HepG2 (cell line): ENCODE data around the gene DOP1B. TPM values are rescaled to one million over a fixed set of nuclear protein-coding genes. Genes with fewer than 3 reads are reported as not detected.

Experiments
- ATAC-seq: fragments of 200-7000 bp; cut with Tn5 transposase; 3 replicates; pipeline ENCODE4 v1.9.1; 2020; ENCODE audit warnings: mild to moderate bottlenecking, moderate library complexity
- BruUV-seq: library from RNA; stranded (reverse); fragments of 400-500 nt; replicated peaks from 2 replicates; lab custom pipeline; 2021; lab: Mats Ljungman, UMichigan
- CTCF ChIA-PET: fragments of 300-600 bp; formaldehyde crosslinking; extraction: SDS; loops from one replicate; lab custom pipeline; 2021; ENCODE audit warnings: low total read pairs, inconsistent platforms, low intra/inter-chr PET ratio; lab: Yijun Ruan, JAX
- POLR2A ChIA-PET: fragments of 350-600 bp; sonication (Branson Sonifier 250); formaldehyde crosslinking; loops from one replicate; lab custom pipeline; 2020; ENCODE audit warnings: antibody characterized with exemption, inconsistent platforms; lab: Yijun Ruan, JAX
- DNase-seq: peaks from one replicate; pipeline ENCODE4 v3.0.0-alpha.2; 2015; ENCODE audit warnings: low spot score
- FAIRE-seq: peaks from 3 replicates; lab custom pipeline; 2011; peaks lifted over from hg19 to GRCh38; lab: Jason Lieb, UNC
- H2AFZ ChIP-seq: one replicate; pipeline ENCODE4 v1.6.1; 2011; ENCODE audit warnings: low read length, inconsistent platforms
- H3K27ac ChIP-seq: fragments of 300-600 bp; 3 replicates; pipeline ENCODE4 v1.8.0; 2011; ENCODE audit warnings: mixed run types, mild to moderate bottlenecking, mixed read lengths, low read length, inconsistent platforms; ENCODE audit not compliant: insufficient read depth; ENCODE audit errors: extremely low read length
- H3K27me3 ChIP-seq, 2 experiments: fragments of 200-600 bp in 1 of 2; 2 replicates in 1 of 2; 3 replicates in 1 of 2; pipeline versions ENCODE4 v1.6.0 to v1.8.0; 2011; ENCODE audit warnings: low read length in 2 of 2, mild to moderate bottlenecking in 2 of 2, moderate library complexity in 2 of 2, inconsistent platforms in 1 of 2; ENCODE audit not compliant: insufficient read depth in 2 of 2, control insufficient read depth in 1 of 2
- H3K36me3 ChIP-seq, 2 experiments: fragments of 200-600 bp in 1 of 2; replicated peaks in 1 of 2; 2 replicates in 1 of 2; 3 replicates in 1 of 2; pipeline versions ENCODE4 v1.5.1 to v1.8.0; 2011; ENCODE audit warnings: low read length in 2 of 2, inconsistent platforms in 1 of 2; ENCODE audit not compliant: insufficient read depth in 2 of 2, control insufficient read depth in 1 of 2
- H3K4me1 ChIP-seq: 2 replicates; pipeline ENCODE4 v1.5.1; 2012; ENCODE audit warnings: low read length, inconsistent platforms; ENCODE audit not compliant: insufficient read depth
- H3K4me2 ChIP-seq: 2 replicates; pipeline ENCODE4 v1.6.0; 2011; ENCODE audit warnings: low read depth, low read length, inconsistent platforms
- H3K4me3 ChIP-seq, 3 experiments: fragments of 200-600 bp in 1 of 3; sonication (generic), shearing (Covaris generic) in 1 of 3; replicated peaks in 1 of 3; 2 replicates each; pipeline ENCODE4 v1.5.1; 2011 to 2016; ENCODE audit warnings: low read length in 3 of 3, inconsistent platforms in 2 of 3, low read depth in 2 of 3, mild to moderate bottlenecking in 2 of 3, control low read depth in 1 of 3, mixed read lengths in 1 of 3; ENCODE audit not compliant: insufficient read depth in 1 of 3
- H3K79me2 ChIP-seq: one replicate; pipeline ENCODE4 v1.6.1; 2011; ENCODE audit warnings: low read length, inconsistent platforms; ENCODE audit not compliant: insufficient read depth
- H3K9ac ChIP-seq: 2 replicates; pipeline ENCODE4 v1.6.0; 2011; ENCODE audit warnings: mild to moderate bottlenecking, low read depth, low read length, inconsistent platforms; ENCODE audit not compliant: insufficient read depth
- H3K9me3 ChIP-seq: 2 replicates; pipeline ENCODE4 v1.5.1; 2012; ENCODE audit warnings: mild to moderate bottlenecking, low read length
- H4K20me1 ChIP-seq: 2 replicates; pipeline ENCODE4 v1.6.0; 2011; ENCODE audit warnings: inconsistent platforms, mild to moderate bottlenecking, low read length, moderate library complexity; ENCODE audit not compliant: insufficient read depth
- CEBPG ChIP-seq: IDR thresholded peaks from 2 replicates; pipeline ENCODE4 v1.6.1; 2016
- IRF1 ChIP-seq: sonication (generic); formaldehyde crosslinking; IDR thresholded peaks from 2 replicates; pipeline ENCODE4 v1.4.0; 2020; ENCODE audit warnings: low read depth, mild to moderate bottlenecking, missing genetic modification reagents
- IRX3 ChIP-seq: sonication (generic); formaldehyde crosslinking; IDR thresholded peaks from 2 replicates; pipeline ENCODE4 v1.8.1; 2023; ENCODE audit warnings: mild to moderate bottlenecking, low read depth, missing genetic modification reagents, borderline replicate concordance
- KMT2B ChIP-seq: IDR thresholded peaks from 2 replicates; pipeline ENCODE4 v1.6.1; 2016; ENCODE audit warnings: missing genetic modification reagents, missing compliant biosample characterization
- NBN ChIP-seq: fragments of 450-650 bp; conservative IDR thresholded peaks from 2 replicates; pipeline ENCODE4 v1.6.1; 2017
- NFE2 ChIP-seq: sonication (generic); formaldehyde crosslinking; IDR thresholded peaks from 2 replicates; pipeline ENCODE4 v1.4.0; 2020; ENCODE audit warnings: missing genetic modification reagents
- NR2F1 ChIP-seq, 2 experiments: fragments of 450-650 bp in 1 of 2; formaldehyde crosslinking in 1 of 2; IDR thresholded peaks; 2 replicates each; pipeline versions ENCODE4 v1.5.0 to v1.6.1; 2016 to 2020; ENCODE audit warnings: mild to moderate bottlenecking in 1 of 2, missing compliant biosample characterization in 1 of 2, missing genetic modification reagents in 1 of 2, moderate library complexity in 1 of 2
- NR2F6 ChIP-seq, 2 experiments: IDR thresholded peaks; 2 replicates each; pipeline ENCODE4 v1.6.1; 2016; ENCODE audit warnings: antibody characterized with exemption in 1 of 2, mild to moderate bottlenecking in 1 of 2
- RARA ChIP-seq: IDR thresholded peaks from 2 replicates; pipeline ENCODE4 v1.6.1; 2016; ENCODE audit warnings: missing genetic modification reagents, missing compliant biosample characterization
- SOX6 ChIP-seq, 2 experiments: fragments of 450-650 bp in 1 of 2; sonication (generic) in 1 of 2; formaldehyde crosslinking in 1 of 2; IDR thresholded peaks; 2 replicates each; pipeline versions ENCODE4 v1.4.0 to v1.6.1; 2017 to 2020; ENCODE audit warnings: antibody characterized with exemption in 1 of 2, mild to moderate bottlenecking in 1 of 2, missing genetic modification reagents in 1 of 2
- ZNF121 ChIP-seq: sonication (generic); formaldehyde crosslinking; IDR thresholded peaks from 2 replicates; pipeline ENCODE4 v1.5.0; 2020; ENCODE audit warnings: mild to moderate bottlenecking, missing genetic modification reagents
- ZNF350 ChIP-seq: sonication (generic); formaldehyde crosslinking; IDR thresholded peaks from 2 replicates; pipeline ENCODE4 v1.4.0; 2020; ENCODE audit warnings: mild to moderate bottlenecking, low read depth, missing genetic modification reagents, borderline replicate concordance
- WGBS: methylation state at CpG from one replicate; pipeline ENCODE4 v1.1.6; 2017; ENCODE audit warnings: low lambda C conversion rate; 5-methylcytosine and 5-hydroxymethylcytosine counted together
- in situ Hi-C: cut with HindIII; loops from 2 replicates; pipeline ENCODE4 v1.10.0; 2017; ENCODE audit warnings: low pct_unique_long_range_greater_than_20kb; ENCODE audit not compliant: extremely low pct_ligation_motif_present
- intact Hi-C: fragments of 100-400 bp; cut with micrococcal nuclease; formaldehyde crosslinking; loops from one replicate; pipeline ENCODE4 v1.10.0; 2022; ENCODE audit not compliant: unreplicated experiment
- polyA plus RNA-seq, 8 experiments: library from polyadenylated mRNA; depleted of rRNA in 3 of 8; stranded (reverse) in 7 of 8; unstranded in 1 of 8; fragments of >200 nt; fragmentation: Illumina TruSeq in 4 of 8; extraction: Trizol in 4 of 8; gene quantifications; 2 replicates each; pipeline versions ENCODE4 v1.2.1 to v1.2.3, GENCODE V29; 2011 to 2016; ENCODE audit warnings: low read depth in 4 of 8, missing spikeins in 1 of 8, mixed read lengths in 1 of 8; ENCODE audit not compliant: insufficient read depth in 1 of 8
- total RNA-seq, 5 experiments: library from RNA; depleted of rRNA; stranded (reverse); fragments of >200 nt; fragmentation: Illumina TruSeq; extraction: Trizol; gene quantifications; 2 replicates each; pipeline ENCODE4 v1.2.3, GENCODE V29; 2016; ENCODE audit warnings: low read depth in 1 of 5
- TF ChIP-seq, protein P1 (sequence below): sonication (generic); IDR thresholded peaks from 2 replicates; pipeline ENCODE4 v1.6.1; 2016; ENCODE audit warnings: low read depth, borderline replicate concordance
- TF ChIP-seq, protein P2 (sequence below): sonication (generic); formaldehyde crosslinking; IDR thresholded peaks from 2 replicates; pipeline ENCODE4 v1.4.0; 2020; ENCODE audit warnings: missing genetic modification reagents, mild to moderate bottlenecking, borderline replicate concordance
- TF ChIP-seq, protein P3 (sequence below): sonication (generic); formaldehyde crosslinking; IDR thresholded peaks from 2 replicates; pipeline ENCODE4 v1.4.0; 2020; ENCODE audit warnings: missing genetic modification reagents

The DOP1B gene
- total and polyA plus RNA-seq, 2 of the 13 experiments (the other 11 are each of a cell fraction or from before 2014, with no cell fraction given), result 2.8 to 3.2 TPM

GRCh38 chr21:36149788-36150711 is 6.6 kb upstream of the DOP1B start:
- WGBS, result 5% methylated on average over 4 of the region's 7 CpGs
- no peaks in the 10 kb centered on the region for H3K27me3 ChIP-seq
- no TSS peak for BruUV-seq
- FAIRE-seq (no peak), DNase-seq (no peak), ATAC-seq (peak; percentile 67)
- H3K79me2 ChIP-seq, result no peaks in the 10 kb centered on the region
- no peaks in the 10 kb centered on the region for H4K20me1 ChIP-seq
- intact Hi-C loops (no loop called here), in situ Hi-C loops (loop anchor here (5.0 kb wide), 1 partner anchor 182 kb away; no protein-coding TSS in a partner anchor)
- ChIA-PET CTCF (interaction anchor here (1.3 kb wide), 1 partner anchor 60 kb away, joined by 4 read pairs; no protein-coding TSS in a partner anchor), POLR2A (no interaction called here)
- no peak overlapping the region for H3K4me3 ChIP-seq
- H3K4me2 ChIP-seq, result peak overlapping the region; percentile 53
- no peaks in the 10 kb centered on the region for H3K9me3 ChIP-seq
- peaks cover 19% of the 10 kb centered on the region for H3K4me1 ChIP-seq
- no peak overlapping the region for H2AFZ ChIP-seq
- no peak overlapping the region for H3K9ac ChIP-seq
- H3K36me3 ChIP-seq, result no peaks in the 10 kb centered on the region
- peak overlapping the region; percentile 45 for H3K27ac ChIP-seq
- TF ChIP-seq NFE2 (CRISPR knock-in tag) (no peak), ZNF121 (CRISPR knock-in tag) (peak; percentile 79; the same call in 1 of the 2 replicates), RARA (peak; percentile 56), ZNF350 (CRISPR knock-in tag) (no peak), CEBPG (CRISPR knock-in tag) (peak; percentile 80), IRX3 (CRISPR knock-in tag) (no peak), NBN (no peak), NR2F6 (IDR thresholded peaks at IDR 0.05) (peak; percentile 66), NR2F6 (CRISPR knock-in tag; IDR thresholded peaks at IDR 0.05) (peak; percentile 76), KMT2B (CRISPR knock-in tag) (no peak), SOX6 (IDR thresholded peaks at IDR 0.05) (no peak), SOX6 (CRISPR knock-in tag; IDR thresholded peaks at IDR 0.05) (peak; percentile 28; the same call in 1 of the 2 replicates), IRF1 (CRISPR knock-in tag) (no peak), NR2F1 (CRISPR knock-in tag; IDR thresholded peaks at IDR 0.05) (peak; percentile 58 to 59; a peak in 2 of 4 replicates)
- TF ChIP-seq, protein P1, sequence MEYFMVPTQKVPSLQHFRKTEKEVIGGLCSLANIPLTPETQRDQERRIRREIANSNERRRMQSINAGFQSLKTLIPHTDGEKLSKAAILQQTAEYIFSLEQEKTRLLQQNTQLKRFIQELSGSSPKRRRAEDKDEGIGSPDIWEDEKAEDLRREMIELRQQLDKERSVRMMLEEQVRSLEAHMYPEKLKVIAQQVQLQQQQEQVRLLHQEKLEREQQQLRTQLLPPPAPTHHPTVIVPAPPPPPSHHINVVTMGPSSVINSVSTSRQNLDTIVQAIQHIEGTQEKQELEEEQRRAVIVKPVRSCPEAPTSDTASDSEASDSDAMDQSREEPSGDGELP, result no peak
- TF ChIP-seq, protein P2, sequence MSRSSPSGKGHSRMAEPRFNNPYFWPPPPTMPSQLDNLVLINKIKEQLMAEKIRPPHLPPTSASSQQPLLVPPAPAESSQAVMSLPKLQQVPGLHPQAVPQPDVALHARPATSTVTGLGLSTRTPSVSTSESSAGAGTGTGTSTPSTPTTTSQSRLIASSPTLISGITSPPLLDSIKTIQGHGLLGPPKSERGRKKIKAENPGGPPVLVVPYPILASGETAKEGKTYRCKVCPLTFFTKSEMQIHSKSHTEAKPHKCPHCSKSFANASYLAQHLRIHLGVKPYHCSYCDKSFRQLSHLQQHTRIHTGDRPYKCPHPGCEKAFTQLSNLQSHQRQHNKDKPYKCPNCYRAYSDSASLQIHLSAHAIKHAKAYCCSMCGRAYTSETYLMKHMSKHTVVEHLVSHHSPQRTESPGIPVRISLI, result peak; percentile 42; the same call in 1 of the 2 replicates
- TF ChIP-seq, protein P3, sequence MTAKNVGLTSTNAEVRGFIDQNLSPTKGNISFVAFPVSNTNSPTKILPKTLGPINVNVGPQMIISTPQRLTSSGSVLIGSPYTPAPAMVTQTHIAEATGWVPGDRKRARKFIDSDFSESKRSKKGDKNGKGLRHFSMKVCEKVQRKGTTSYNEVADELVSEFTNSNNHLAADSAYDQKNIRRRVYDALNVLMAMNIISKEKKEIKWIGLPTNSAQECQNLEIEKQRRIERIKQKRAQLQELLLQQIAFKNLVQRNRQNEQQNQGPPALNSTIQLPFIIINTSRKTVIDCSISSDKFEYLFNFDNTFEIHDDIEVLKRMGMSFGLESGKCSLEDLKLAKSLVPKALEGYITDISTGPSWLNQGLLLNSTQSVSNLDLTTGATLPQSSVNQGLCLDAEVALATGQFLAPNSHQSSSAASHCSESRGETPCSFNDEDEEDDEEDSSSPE (CRISPR knock-in tag), result no peak
